SK-N-SH (cell line): ENCODE results near the gene ZNF280C. TPM values are rescaled to one million over a fixed set of nuclear protein-coding genes. Genes with fewer than 3 reads are reported as not detected.

ENCODE experiments used
- CTCF ChIA-PET: fragments of 300-600, 350-600 bp; formaldehyde crosslinking; extraction: SDS; loops from one replicate; lab custom pipeline; 2021; lab: Yijun Ruan, JAX
- POLR2A ChIA-PET: fragments of 350-600 bp; sonication (Branson Sonifier 250); formaldehyde crosslinking; extraction: SDS; loops from one replicate; lab custom pipeline; 2020; ENCODE audit warnings: antibody characterized with exemption, inconsistent platforms; lab: Yijun Ruan, JAX
- DNase-seq: peaks from one replicate; pipeline ENCODE4 v3.0.0; 2012
- H2AFZ ChIP-seq: fragments of 200-600 bp; sonication (generic); 2 replicates; pipeline ENCODE4 v1.8.1; 2016; ENCODE audit warnings: antibody characterized with exemption, mild to moderate bottlenecking, low read depth
- H3F3A ChIP-seq: fragments of 200-600 bp; sonication (generic); replicated peaks from 2 replicates; pipeline ENCODE3; 2016; ENCODE audit warnings: antibody characterized with exemption, mild to moderate bottlenecking; ENCODE audit not compliant: insufficient read depth
- H3K27ac ChIP-seq, 2 experiments: fragments of 200-500 bp in 1 of 2; fragments of 200-600 bp in 1 of 2; sonication (Bioruptor generic) in 1 of 2; sonication (generic), shearing (Covaris generic) in 1 of 2; 2 replicates each; pipeline versions ENCODE4 v1.5.1 to v1.6.1; 2014 to 2016; ENCODE audit warnings: low read depth in 2 of 2, inconsistent platforms in 1 of 2, low read length in 1 of 2, mild to moderate bottlenecking in 1 of 2, mixed read lengths in 1 of 2
- H3K27me3 ChIP-seq: fragments of 200-600 bp; sonication (generic), shearing (Covaris generic); 2 replicates; pipeline ENCODE4 v1.6.1; 2016; ENCODE audit warnings: mixed run types; ENCODE audit not compliant: insufficient read depth
- H3K36me3 ChIP-seq, 2 experiments: fragments of 200-500 bp in 1 of 2; fragments of 200-600 bp in 1 of 2; sonication (Bioruptor generic) in 1 of 2; sonication (generic) in 1 of 2; replicated peaks in 1 of 2; 2 replicates each; pipeline versions ENCODE3 to v1.5.1; 2014 to 2016; ENCODE audit warnings: low read length in 1 of 2, mild to moderate bottlenecking in 1 of 2; ENCODE audit not compliant: insufficient read depth in 2 of 2, control insufficient read depth in 1 of 2
- H3K4me1 ChIP-seq, 2 experiments: fragments of 200-500 bp in 1 of 2; fragments of 200-600 bp in 1 of 2; sonication (Bioruptor generic) in 1 of 2; sonication (generic), shearing (Covaris generic) in 1 of 2; 2 replicates each; pipeline versions ENCODE4 v1.5.1 to v1.6.1; 2014 to 2016; ENCODE audit warnings: low read depth in 1 of 2, low read length in 1 of 2, mixed run types in 1 of 2; ENCODE audit not compliant: insufficient read depth in 2 of 2, control insufficient read depth in 1 of 2
- H3K4me2 ChIP-seq: fragments of 200-600 bp; sonication (generic), shearing (Covaris generic); 2 replicates; pipeline ENCODE4 v1.6.1; 2017; ENCODE audit warnings: mixed run types
- H3K4me3 ChIP-seq, 2 experiments: fragments of 200-500 bp in 1 of 2; fragments of 200-600 bp in 1 of 2; sonication (Bioruptor generic) in 1 of 2; sonication (generic), shearing (Covaris generic) in 1 of 2; 2 replicates each; pipeline versions ENCODE4 v1.5.1 to v1.8.1; 2014 to 2016; ENCODE audit warnings: low read depth in 2 of 2, inconsistent platforms in 1 of 2, low read length in 1 of 2, mild to moderate bottlenecking in 1 of 2, mixed read lengths in 1 of 2, moderate library complexity in 1 of 2
- H3K79me2 ChIP-seq: fragments of 200-600 bp; sonication (generic); 2 replicates; pipeline ENCODE4 v1.8.1; 2017; ENCODE audit warnings: mild to moderate bottlenecking; ENCODE audit not compliant: insufficient read depth
- H3K9ac ChIP-seq: fragments of 200-600 bp; sonication (generic); 2 replicates; pipeline ENCODE4 v1.6.1; 2017; ENCODE audit warnings: mixed run types
- H3K9me2 ChIP-seq: fragments of 200-600 bp; sonication (generic); 2 replicates; pipeline ENCODE4 v1.6.1; 2017; ENCODE audit warnings: mixed run types
- H3K9me3 ChIP-seq: fragments of 200-600 bp; sonication (generic); 2 replicates; pipeline ENCODE4 v1.6.1; 2017; ENCODE audit warnings: mixed run types, mild to moderate bottlenecking, moderate library complexity
- H4K20me1 ChIP-seq: fragments of 200-600 bp; sonication (generic); 2 replicates; pipeline ENCODE4 v1.6.1; 2017; ENCODE audit warnings: mild to moderate bottlenecking, mixed run types; ENCODE audit not compliant: insufficient read depth
- CHD2 ChIP-seq: fragments of 150-350 bp; IDR thresholded peaks from 2 replicates; pipeline ENCODE4 v1.6.1; 2018; ENCODE audit warnings: low read length; ENCODE audit not compliant: partially characterized antibody
- ELF1 ChIP-seq: IDR thresholded peaks from 2 replicates; pipeline ENCODE4 v1.4.0; 2012
- FOSL2 ChIP-seq: IDR thresholded peaks from 2 replicates; pipeline ENCODE4 v1.4.0; 2012; ENCODE audit warnings: low read depth, mild to moderate bottlenecking, moderate library complexity, borderline replicate concordance
- FOXM1 ChIP-seq: IDR thresholded peaks from 2 replicates; pipeline ENCODE4 v1.4.0; 2012; ENCODE audit warnings: low read depth, mild to moderate bottlenecking
- GABPA ChIP-seq: IDR thresholded peaks from 2 replicates; pipeline ENCODE4 v1.4.0; 2012; ENCODE audit warnings: low read depth, mild to moderate bottlenecking
- GATA2 ChIP-seq: sonication (generic); formaldehyde crosslinking; IDR thresholded peaks from 2 replicates; pipeline ENCODE4 v1.5.0; 2020; ENCODE audit warnings: mild to moderate bottlenecking, missing genetic modification reagents
- MEF2A ChIP-seq: IDR thresholded peaks from 2 replicates; pipeline ENCODE4 v1.4.0; 2012; ENCODE audit warnings: low read depth, borderline replicate concordance
- MXI1 ChIP-seq: IDR thresholded peaks from 2 replicates; pipeline ENCODE4 v1.6.1; 2012; ENCODE audit warnings: mild to moderate bottlenecking, low read depth, low read length, improper control_type of control experiment
- NRF1 ChIP-seq: IDR thresholded peaks from 2 replicates; pipeline ENCODE4 v1.6.1; 2012; ENCODE audit warnings: low read depth, mild to moderate bottlenecking, low read length
- RCOR1 ChIP-seq: fragments of 150-350 bp; IDR thresholded peaks from 2 replicates; pipeline ENCODE4 v1.6.1; 2017; ENCODE audit warnings: antibody characterized with exemption, low read length
- RFX5 ChIP-seq: IDR thresholded peaks from 2 replicates; pipeline ENCODE4 v1.6.1; 2012; ENCODE audit warnings: mild to moderate bottlenecking, improper control_type of control experiment, low read length
- TCF12 ChIP-seq: IDR thresholded peaks from 2 replicates; pipeline ENCODE4 v1.4.0; 2012
- TEAD4 ChIP-seq: IDR thresholded peaks from 2 replicates; pipeline ENCODE4 v1.4.0; 2012; ENCODE audit warnings: mild to moderate bottlenecking, borderline replicate concordance; ENCODE audit not compliant: insufficient read depth
- WGBS: methylation state at CpG from one replicate; pipeline ENCODE4 v1.1.6; 2017; ENCODE audit warnings: low lambda C conversion rate; 5-methylcytosine and 5-hydroxymethylcytosine counted together
- polyA plus RNA-seq, 3 experiments: library from polyadenylated mRNA; depleted of rRNA; stranded (reverse); fragments of >200 nt; gene quantifications; 2 replicates each; pipeline ENCODE4 v1.2.3, GENCODE V29; 2012
- TF ChIP-seq, protein P1 (sequence below): IDR thresholded peaks from 2 replicates; pipeline ENCODE4 v1.4.0; 2012; ENCODE audit warnings: low read depth, borderline replicate concordance
- TF ChIP-seq, protein P2 (sequence below): fragments of 150-350 bp; IDR thresholded peaks from 2 replicates; pipeline ENCODE4 v1.6.1; 2016; ENCODE audit warnings: mild to moderate bottlenecking, low read depth, low read length
- TF ChIP-seq, protein P3 (sequence below): fragments of 200-600 bp; sonication (generic); IDR thresholded peaks from 2 replicates; pipeline ENCODE4 v1.6.1; 2017; ENCODE audit warnings: antibody characterized with exemption, mild to moderate bottlenecking, moderate library complexity
- TF ChIP-seq, protein P4 (sequence below): IDR thresholded peaks from 2 replicates; pipeline ENCODE4 v1.4.0; 2012; ENCODE audit warnings: low read depth, borderline replicate concordance
- TF ChIP-seq, protein P5 (sequence below): IDR thresholded peaks from 2 replicates; pipeline ENCODE4; 2012

ZNF280C gene
- polyA plus RNA-seq, 1 of the 3 experiments (the other 2 are of a cell fraction), result 2.7 TPM

DNA sequence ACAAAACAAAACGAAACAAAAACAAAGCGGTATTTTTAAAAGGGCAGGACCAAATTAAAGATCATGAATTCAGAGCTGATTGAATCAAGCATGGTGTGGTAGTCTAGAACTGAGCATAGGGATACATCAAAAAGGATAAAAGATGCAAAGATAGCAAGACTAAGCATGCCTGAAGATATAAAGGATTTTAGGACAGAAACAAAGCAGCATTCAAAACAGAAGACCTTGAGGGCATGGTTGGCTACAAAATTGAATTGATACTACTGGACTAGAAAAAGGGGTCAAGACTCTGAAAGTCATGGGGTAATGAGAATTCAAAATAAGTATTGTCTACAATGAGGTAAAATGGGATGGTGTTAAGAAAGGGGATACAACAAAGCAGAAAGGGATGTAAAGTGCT lies 55.3 kb downstream of the ZNF280C start:
- CTCF ChIA-PET, result no interaction called here
- TF ChIP-seq GABPA (no peak), GATA2 (CRISPR knock-in tag) (no peak), TCF12 (no peak), FOSL2 (no peak), RCOR1 (no peak), ELF1 (no peak), FOXM1 (no peak), MXI1 (no peak), NRF1 (no peak), TEAD4 (no peak), CHD2 (no peak), MEF2A (no peak), RFX5 (no peak)
- TF ChIP-seq, protein P1, sequence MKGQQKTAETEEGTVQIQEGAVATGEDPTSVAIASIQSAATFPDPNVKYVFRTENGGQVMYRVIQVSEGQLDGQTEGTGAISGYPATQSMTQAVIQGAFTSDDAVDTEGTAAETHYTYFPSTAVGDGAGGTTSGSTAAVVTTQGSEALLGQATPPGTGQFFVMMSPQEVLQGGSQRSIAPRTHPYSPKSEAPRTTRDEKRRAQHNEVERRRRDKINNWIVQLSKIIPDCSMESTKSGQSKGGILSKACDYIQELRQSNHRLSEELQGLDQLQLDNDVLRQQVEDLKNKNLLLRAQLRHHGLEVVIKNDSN, result no peak
- TF ChIP-seq, protein P2, sequence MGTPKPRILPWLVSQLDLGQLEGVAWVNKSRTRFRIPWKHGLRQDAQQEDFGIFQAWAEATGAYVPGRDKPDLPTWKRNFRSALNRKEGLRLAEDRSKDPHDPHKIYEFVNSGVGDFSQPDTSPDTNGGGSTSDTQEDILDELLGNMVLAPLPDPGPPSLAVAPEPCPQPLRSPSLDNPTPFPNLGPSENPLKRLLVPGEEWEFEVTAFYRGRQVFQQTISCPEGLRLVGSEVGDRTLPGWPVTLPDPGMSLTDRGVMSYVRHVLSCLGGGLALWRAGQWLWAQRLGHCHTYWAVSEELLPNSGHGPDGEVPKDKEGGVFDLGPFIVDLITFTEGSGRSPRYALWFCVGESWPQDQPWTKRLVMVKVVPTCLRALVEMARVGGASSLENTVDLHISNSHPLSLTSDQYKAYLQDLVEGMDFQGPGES, result no peak
- TF ChIP-seq, protein P3, sequence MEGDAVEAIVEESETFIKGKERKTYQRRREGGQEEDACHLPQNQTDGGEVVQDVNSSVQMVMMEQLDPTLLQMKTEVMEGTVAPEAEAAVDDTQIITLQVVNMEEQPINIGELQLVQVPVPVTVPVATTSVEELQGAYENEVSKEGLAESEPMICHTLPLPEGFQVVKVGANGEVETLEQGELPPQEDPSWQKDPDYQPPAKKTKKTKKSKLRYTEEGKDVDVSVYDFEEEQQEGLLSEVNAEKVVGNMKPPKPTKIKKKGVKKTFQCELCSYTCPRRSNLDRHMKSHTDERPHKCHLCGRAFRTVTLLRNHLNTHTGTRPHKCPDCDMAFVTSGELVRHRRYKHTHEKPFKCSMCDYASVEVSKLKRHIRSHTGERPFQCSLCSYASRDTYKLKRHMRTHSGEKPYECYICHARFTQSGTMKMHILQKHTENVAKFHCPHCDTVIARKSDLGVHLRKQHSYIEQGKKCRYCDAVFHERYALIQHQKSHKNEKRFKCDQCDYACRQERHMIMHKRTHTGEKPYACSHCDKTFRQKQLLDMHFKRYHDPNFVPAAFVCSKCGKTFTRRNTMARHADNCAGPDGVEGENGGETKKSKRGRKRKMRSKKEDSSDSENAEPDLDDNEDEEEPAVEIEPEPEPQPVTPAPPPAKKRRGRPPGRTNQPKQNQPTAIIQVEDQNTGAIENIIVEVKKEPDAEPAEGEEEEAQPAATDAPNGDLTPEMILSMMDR, result no peak
- TF ChIP-seq, protein P4, sequence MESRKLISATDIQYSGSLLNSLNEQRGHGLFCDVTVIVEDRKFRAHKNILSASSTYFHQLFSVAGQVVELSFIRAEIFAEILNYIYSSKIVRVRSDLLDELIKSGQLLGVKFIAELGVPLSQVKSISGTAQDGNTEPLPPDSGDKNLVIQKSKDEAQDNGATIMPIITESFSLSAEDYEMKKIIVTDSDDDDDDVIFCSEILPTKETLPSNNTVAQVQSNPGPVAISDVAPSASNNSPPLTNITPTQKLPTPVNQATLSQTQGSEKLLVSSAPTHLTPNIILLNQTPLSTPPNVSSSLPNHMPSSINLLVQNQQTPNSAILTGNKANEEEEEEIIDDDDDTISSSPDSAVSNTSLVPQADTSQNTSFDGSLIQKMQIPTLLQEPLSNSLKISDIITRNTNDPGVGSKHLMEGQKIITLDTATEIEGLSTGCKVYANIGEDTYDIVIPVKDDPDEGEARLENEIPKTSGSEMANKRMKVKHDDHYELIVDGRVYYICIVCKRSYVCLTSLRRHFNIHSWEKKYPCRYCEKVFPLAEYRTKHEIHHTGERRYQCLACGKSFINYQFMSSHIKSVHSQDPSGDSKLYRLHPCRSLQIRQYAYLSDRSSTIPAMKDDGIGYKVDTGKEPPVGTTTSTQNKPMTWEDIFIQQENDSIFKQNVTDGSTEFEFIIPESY, result no peak
- TF ChIP-seq, protein P5, sequence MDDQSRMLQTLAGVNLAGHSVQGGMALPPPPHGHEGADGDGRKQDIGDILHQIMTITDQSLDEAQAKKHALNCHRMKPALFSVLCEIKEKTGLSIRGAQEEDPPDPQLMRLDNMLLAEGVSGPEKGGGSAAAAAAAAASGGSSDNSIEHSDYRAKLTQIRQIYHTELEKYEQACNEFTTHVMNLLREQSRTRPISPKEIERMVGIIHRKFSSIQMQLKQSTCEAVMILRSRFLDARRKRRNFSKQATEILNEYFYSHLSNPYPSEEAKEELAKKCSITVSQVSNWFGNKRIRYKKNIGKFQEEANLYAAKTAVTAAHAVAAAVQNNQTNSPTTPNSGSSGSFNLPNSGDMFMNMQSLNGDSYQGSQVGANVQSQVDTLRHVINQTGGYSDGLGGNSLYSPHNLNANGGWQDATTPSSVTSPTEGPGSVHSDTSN, result no peak
- DNase-seq, result no peak
- Histone ChIP-seq H3K4me1 (no peaks in the 10 kb centered on the region), H3K27ac (no peak overlapping the region), H3K27me3 (peaks cover 4% of the 10 kb centered on the region; the same call in 1 of the 2 replicates), H3K9ac (no peak overlapping the region), H3K79me2 (no peaks in the 10 kb centered on the region), H2AFZ (no peak overlapping the region), H3K4me2 (no peak overlapping the region), H3K4me3 (no peak overlapping the region), H3K9me3 (no peaks in the 10 kb centered on the region), H3K9me2 (no peaks in the 10 kb centered on the region), H3F3A (no peaks in the 10 kb centered on the region), H3K36me3 (peaks cover 24 to 40% of the 10 kb centered on the region in 2 experiments), H4K20me1 (no peaks in the 10 kb centered on the region)
- POLR2A ChIA-PET, result no interaction called here
- WGBS, result 54% methylated on average over 2 of the region's 2 CpGs
